Neuronal stem cell (in vitro differentiated cells): Measurements from ENCODE around the gene CLRN2.

Source experiments
- DNase-seq: peaks from one replicate; pipeline ENCODE4 v3.0.0-alpha.2; 2013; ENCODE audit warnings: low spot score
- H2AFZ ChIP-seq: one replicate; pipeline ENCODE4 v1.6.1; 2013; ENCODE audit warnings: mild to moderate bottlenecking, low read length, inconsistent platforms
- H2AK5ac ChIP-seq: 2 replicates; pipeline ENCODE4 v1.6.1; 2013; ENCODE audit warnings: low read depth, mild to moderate bottlenecking, inconsistent platforms, low read length, moderate library complexity, mixed read lengths
- H2BK120ac ChIP-seq: 2 replicates; pipeline ENCODE4 v1.6.1; 2013; ENCODE audit warnings: low read depth, mild to moderate bottlenecking, inconsistent platforms, low read length, moderate library complexity, mixed read lengths
- H2BK12ac ChIP-seq: one replicate; pipeline ENCODE4 v1.6.1; 2013; ENCODE audit warnings: low read length, inconsistent platforms
- H2BK15ac ChIP-seq: 2 replicates; pipeline ENCODE4 v1.6.1; 2013; ENCODE audit warnings: mild to moderate bottlenecking, low read length, inconsistent platforms, mixed read lengths
- H2BK5ac ChIP-seq: one replicate; pipeline ENCODE4 v1.6.1; 2013; ENCODE audit warnings: inconsistent platforms, mild to moderate bottlenecking, low read length, moderate library complexity
- H3K14ac ChIP-seq: one replicate; pipeline ENCODE4 v1.6.1; 2013; ENCODE audit warnings: low read length, inconsistent platforms
- H3K18ac ChIP-seq: 2 replicates; pipeline ENCODE4 v1.6.1; 2013; ENCODE audit warnings: low read length, inconsistent platforms
- H3K23ac ChIP-seq: 2 replicates; pipeline ENCODE4 v1.6.1; 2013; ENCODE audit warnings: low read depth, mild to moderate bottlenecking, mixed read lengths, low read length, inconsistent platforms; ENCODE audit not compliant: poor library complexity
- H3K27ac ChIP-seq: replicated peaks from 3 replicates; pipeline ENCODE4 v1.5.1; 2013; ENCODE audit warnings: low read length, inconsistent platforms
- H3K27me3 ChIP-seq, 3 experiments: 2 replicates each; pipeline ENCODE4 v1.6.1; 2013; ENCODE audit warnings: low read length in 3 of 3, mild to moderate bottlenecking in 2 of 3, inconsistent platforms in 1 of 3, low read depth in 1 of 3, mixed read lengths in 1 of 3, moderate library complexity in 1 of 3; ENCODE audit not compliant: control insufficient read depth in 3 of 3, insufficient read depth in 3 of 3
- H3K36me3 ChIP-seq, 2 donors: replicated peaks in 1 of 2; 2 replicates each; pipeline ENCODE4 v1.6.1; 2013; ENCODE audit warnings: low read length in 2 of 2; ENCODE audit not compliant: control insufficient read depth in 2 of 2, insufficient read depth in 2 of 2
- H3K4ac ChIP-seq: 2 replicates; pipeline ENCODE4 v1.6.1; 2013; ENCODE audit warnings: inconsistent platforms, mild to moderate bottlenecking, low read length, moderate library complexity
- H3K4me1 ChIP-seq, 2 donors: 1 replicate in 1 of 2; 2 replicates in 1 of 2; pipeline ENCODE4 v1.6.1; 2013; ENCODE audit warnings: low read length in 2 of 2, low read depth in 1 of 2; ENCODE audit not compliant: control insufficient read depth in 2 of 2, insufficient read depth in 1 of 2
- H3K4me2 ChIP-seq: one replicate; pipeline ENCODE4 v1.6.1; 2013; ENCODE audit warnings: mild to moderate bottlenecking, low read length, inconsistent platforms; ENCODE audit not compliant: insufficient read depth, poor library complexity, severe bottlenecking
- H3K4me3 ChIP-seq, 2 donors: 2 replicates each; pipeline ENCODE4 v1.5.1; 2013; ENCODE audit warnings: low read length in 2 of 2, mild to moderate bottlenecking in 2 of 2, inconsistent platforms in 1 of 2, moderate library complexity in 1 of 2
- H3K79me1 ChIP-seq: one replicate; pipeline ENCODE4 v1.6.1; 2013; ENCODE audit warnings: low read depth, mild to moderate bottlenecking, inconsistent platforms, low read length, moderate library complexity
- H3K9ac ChIP-seq: one replicate; pipeline ENCODE4 v1.6.1; 2013; ENCODE audit warnings: mild to moderate bottlenecking, low read depth, low read length, inconsistent platforms; ENCODE audit not compliant: poor library complexity
- H3K9me3 ChIP-seq, 2 donors: replicated peaks in 1 of 2; 2 replicates each; pipeline versions ENCODE3 to v1.6.1; 2013; ENCODE audit warnings: low read length in 2 of 2, mild to moderate bottlenecking in 2 of 2, inconsistent platforms in 1 of 2, low read depth in 1 of 2, mixed read lengths in 1 of 2, moderate library complexity in 1 of 2; ENCODE audit not compliant: control insufficient read depth in 2 of 2, insufficient read depth in 1 of 2
- H4K8ac ChIP-seq: one replicate; pipeline ENCODE4 v1.6.1; 2013; ENCODE audit warnings: low read depth, mild to moderate bottlenecking, inconsistent platforms, low read length, moderate library complexity
- H4K91ac ChIP-seq: one replicate; pipeline ENCODE4 v1.6.1; 2013; ENCODE audit warnings: low read length, low read depth, mild to moderate bottlenecking, inconsistent platforms; ENCODE audit not compliant: poor library complexity
- WGBS, 2 donors: extraction: QIAGEN DNeasy Blood & Tissue Kit; methylation state at CpG; one replicate each; pipeline ENCODE4 v1.1.7; 2013; ENCODE audit warnings: missing lambda C conversion rate in 2 of 2, mixed read lengths in 1 of 2; ENCODE audit not compliant: insufficient read length in 2 of 2, insufficient replicate concordance in 1 of 2; ENCODE audit errors: extremely low coverage in 2 of 2; 5-methylcytosine and 5-hydroxymethylcytosine counted together

The CLRN2 gene

GRCh38 chr4:17561195-17561909 lies 46.4 kb downstream of the CLRN2 start:
- Histone ChIP-seq H3K18ac (no peak overlapping the region), H2AK5ac (no peak overlapping the region), H3K23ac (no peak overlapping the region), H3K27ac (no peak overlapping the region), H3K79me1 (no peaks in the 10 kb centered on the region), H3K14ac (no peak overlapping the region), H2BK12ac (no peak overlapping the region), H2BK5ac (no peak overlapping the region), H3K4me2 (no peak overlapping the region), H4K91ac (no peak overlapping the region), H3K9me3 (no peaks in the 10 kb centered on the region), H3K4me1 (no peaks in the 10 kb centered on the region), H3K27me3 (peaks cover 0 to under 1% (median 0%) of the 10 kb centered on the region in 3 experiments), H3K36me3 (no peaks in the 10 kb centered on the region), H3K4me3 (no peak overlapping the region), H3K9ac (no peak overlapping the region), H2BK120ac (no peak overlapping the region), H4K8ac (no peak overlapping the region), H2AFZ (no peak overlapping the region), H2BK15ac (no peak overlapping the region), H3K4ac (no peak overlapping the region)
- no CpG with 5 or more reads among the region's 8 CpGs for WGBS, 2 donors
- DNase-seq: no peak

GRCh38 chr4:17562157-17562556 lies 47.2 kb downstream of the CLRN2 start:
- Histone ChIP-seq H3K27me3 (no peaks in the 10 kb centered on the region), H4K91ac (no peak overlapping the region), H3K79me1 (no peaks in the 10 kb centered on the region), H2BK12ac (no peak overlapping the region), H3K4me2 (no peak overlapping the region), H2BK120ac (no peak overlapping the region), H2BK5ac (no peak overlapping the region), H3K4ac (no peak overlapping the region), H4K8ac (no peak overlapping the region), H3K27ac (no peak overlapping the region), H3K18ac (no peak overlapping the region), H3K4me3 (no peak overlapping the region), H3K23ac (no peak overlapping the region), H2AFZ (no peak overlapping the region), H3K4me1 (no peaks in the 10 kb centered on the region), H2BK15ac (no peak overlapping the region), H3K9me3 (no peaks in the 10 kb centered on the region), H3K36me3 (no peaks in the 10 kb centered on the region), H2AK5ac (no peak overlapping the region), H3K9ac (no peak overlapping the region), H3K14ac (no peak overlapping the region)
- DNase-seq: no peak
- no CpG with 5 or more reads among the region's 1 CpG for WGBS, 2 donors

DNA sequence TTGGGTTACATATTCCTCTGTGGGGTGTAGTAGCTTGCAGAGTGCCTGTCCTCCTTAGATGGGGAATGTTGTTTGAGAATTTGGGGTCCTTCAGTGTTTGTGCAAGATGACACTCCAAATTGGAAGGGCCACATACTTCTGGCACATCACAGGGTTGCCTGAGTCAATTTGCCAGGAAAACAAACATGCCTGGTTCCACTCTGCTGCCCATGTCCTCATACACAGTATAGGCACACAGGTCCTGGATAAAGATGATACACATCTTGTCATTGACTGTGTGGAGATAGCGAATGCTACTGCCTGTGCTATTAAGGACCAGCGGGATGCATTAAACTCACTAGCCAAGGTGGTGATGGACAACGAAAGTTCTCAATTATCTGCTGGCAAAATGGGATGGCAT lies 50.9 kb downstream of the CLRN2 start:
- no peak overlapping the region for H3K27ac ChIP-seq
- H3K27me3 ChIP-seq: no peaks in the 10 kb centered on the region
- H4K91ac ChIP-seq: no peak overlapping the region
- no CpG with 5 or more reads among the region's 3 CpGs for WGBS, 2 donors
- H2BK12ac ChIP-seq: no peak overlapping the region
- no peak overlapping the region for H3K9ac ChIP-seq
- H3K4me1 ChIP-seq: no peaks in the 10 kb centered on the region
- no peak overlapping the region for H2AFZ ChIP-seq
- no peak overlapping the region for H3K4me2 ChIP-seq
- no peak overlapping the region for H3K4me3 ChIP-seq
- H3K9me3 ChIP-seq: no peaks in the 10 kb centered on the region
- no peak overlapping the region for H3K23ac ChIP-seq
- H3K79me1 ChIP-seq: no peaks in the 10 kb centered on the region
- H3K36me3 ChIP-seq: no peaks in the 10 kb centered on the region
- H2BK120ac ChIP-seq: no peak overlapping the region
- no peak overlapping the region for H3K4ac ChIP-seq
- H3K18ac ChIP-seq: no peak overlapping the region
- no peak overlapping the region for H2BK5ac ChIP-seq
- no peak for DNase-seq
- H4K8ac ChIP-seq: no peak overlapping the region
- H2AK5ac ChIP-seq: no peak overlapping the region
- H3K14ac ChIP-seq: no peak overlapping the region
- H2BK15ac ChIP-seq: no peak overlapping the region

DNA sequence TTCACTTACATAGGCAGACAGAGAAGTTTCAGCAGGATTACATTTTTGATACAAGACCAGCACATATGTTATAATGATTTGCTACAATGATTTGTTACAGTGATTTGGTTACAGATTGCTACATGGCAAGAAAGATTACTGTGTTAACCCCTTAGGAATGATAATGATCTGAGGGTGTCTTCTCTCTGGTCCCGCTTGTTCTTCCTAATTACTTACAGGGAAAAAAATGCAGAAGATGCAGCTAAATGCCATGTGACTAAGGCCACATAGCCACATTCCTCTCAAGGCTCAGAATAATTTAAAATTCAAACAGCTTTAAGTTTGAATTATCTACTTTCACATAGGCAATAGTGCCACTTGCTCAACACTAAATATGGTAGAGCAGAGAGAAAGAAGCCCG lies 52.3 kb downstream of the CLRN2 start:
- H3K23ac ChIP-seq: no peak overlapping the region
- H3K36me3 ChIP-seq: no peaks in the 10 kb centered on the region
- H3K18ac ChIP-seq: no peak overlapping the region
- no peak overlapping the region for H3K4me2 ChIP-seq
- H3K27me3 ChIP-seq: no peaks in the 10 kb centered on the region
- H2BK15ac ChIP-seq: no peak overlapping the region
- H3K4me3 ChIP-seq: no peak overlapping the region
- no peak overlapping the region for H3K14ac ChIP-seq
- no peak overlapping the region for H2AFZ ChIP-seq
- no peak overlapping the region for H4K91ac ChIP-seq
- no peak overlapping the region for H3K27ac ChIP-seq
- no peak overlapping the region for H3K9ac ChIP-seq
- WGBS, 2 donors: no CpG with 5 or more reads among the region's 2 CpGs
- no peak overlapping the region for H2BK120ac ChIP-seq
- no peak overlapping the region for H3K4ac ChIP-seq
- no peak overlapping the region for H2BK12ac ChIP-seq
- H3K4me1 ChIP-seq: no peaks in the 10 kb centered on the region
- no peak overlapping the region for H2AK5ac ChIP-seq
- no peak for DNase-seq
- no peak overlapping the region for H4K8ac ChIP-seq
- no peaks in the 10 kb centered on the region for H3K79me1 ChIP-seq
- H3K9me3 ChIP-seq: no peaks in the 10 kb centered on the region
- no peak overlapping the region for H2BK5ac ChIP-seq
